ENCODE measurements around the gene ACER1.
"Not testable (repeated sequence)": the region's sequence is repeated elsewhere in the genome, so short reads cannot be mapped to it uniquely, and the experiment has no call there.

ACER1 gene

DNA sequence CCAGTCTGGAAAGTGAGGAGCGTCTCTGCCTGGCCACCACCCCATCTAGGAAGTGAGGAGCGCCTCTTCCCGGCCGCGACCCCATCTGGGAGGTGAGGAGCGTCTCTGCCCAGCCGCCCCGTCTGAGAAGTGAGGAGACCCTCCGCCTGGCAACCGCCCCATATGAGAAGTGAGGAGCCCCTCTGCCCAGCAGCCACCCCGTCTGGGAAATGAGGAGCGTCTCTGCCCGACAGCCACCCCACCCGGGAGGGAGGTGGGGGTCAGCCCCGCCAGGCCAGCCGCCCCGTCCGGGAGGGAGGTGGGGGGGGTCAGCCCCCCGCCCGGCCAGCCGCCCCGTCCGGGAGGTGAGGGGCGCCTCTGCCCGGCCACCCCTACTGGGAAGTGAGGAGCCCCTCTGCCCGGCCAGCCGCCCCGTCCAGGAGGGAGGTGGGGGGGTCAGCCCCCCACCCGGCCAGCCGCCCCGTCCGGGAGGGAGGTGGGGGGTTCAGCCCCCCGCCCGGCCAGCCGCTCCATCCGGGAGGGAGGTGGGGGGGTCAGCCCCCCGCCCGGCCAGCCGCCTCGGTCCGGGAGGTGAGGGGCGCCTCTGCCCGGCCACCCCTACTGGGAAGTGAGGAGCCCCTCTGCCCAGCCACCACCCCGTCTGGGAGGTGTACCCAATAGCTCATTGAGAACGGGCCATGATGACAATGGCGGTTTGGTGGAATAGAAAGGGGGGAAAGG, 22.1 kb upstream of the ACER1 start:
- DNase-seq = not testable (repeated sequence)

DNA sequence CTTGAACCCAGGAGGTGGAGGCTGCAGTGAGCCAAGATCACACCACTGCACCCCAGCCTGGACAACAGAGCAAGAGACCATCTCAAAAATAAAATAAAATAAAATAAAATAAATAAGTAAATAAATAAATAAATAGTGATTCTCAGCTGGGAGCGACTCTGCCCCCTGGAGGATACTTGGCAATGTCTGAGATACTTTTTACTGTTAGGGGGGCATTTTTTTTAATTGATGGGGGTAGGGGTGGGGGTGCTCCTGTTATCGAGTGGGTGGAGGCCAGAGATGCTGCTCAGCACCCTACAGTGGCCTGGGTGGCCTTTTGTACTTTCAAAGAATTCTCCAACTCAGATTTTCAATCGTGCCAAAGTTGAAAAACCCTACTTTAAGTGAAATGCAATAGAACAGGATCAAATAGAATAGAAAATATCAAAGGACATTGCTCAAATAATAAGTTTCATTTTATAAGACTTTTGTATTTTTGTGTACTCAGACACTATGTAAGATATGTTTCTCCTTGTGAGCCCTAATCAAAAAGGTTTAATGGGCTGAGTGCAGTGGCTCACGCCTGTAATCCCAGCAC, 20.8 kb upstream of the ACER1 start:
- DNase-seq = no peak

DNA sequence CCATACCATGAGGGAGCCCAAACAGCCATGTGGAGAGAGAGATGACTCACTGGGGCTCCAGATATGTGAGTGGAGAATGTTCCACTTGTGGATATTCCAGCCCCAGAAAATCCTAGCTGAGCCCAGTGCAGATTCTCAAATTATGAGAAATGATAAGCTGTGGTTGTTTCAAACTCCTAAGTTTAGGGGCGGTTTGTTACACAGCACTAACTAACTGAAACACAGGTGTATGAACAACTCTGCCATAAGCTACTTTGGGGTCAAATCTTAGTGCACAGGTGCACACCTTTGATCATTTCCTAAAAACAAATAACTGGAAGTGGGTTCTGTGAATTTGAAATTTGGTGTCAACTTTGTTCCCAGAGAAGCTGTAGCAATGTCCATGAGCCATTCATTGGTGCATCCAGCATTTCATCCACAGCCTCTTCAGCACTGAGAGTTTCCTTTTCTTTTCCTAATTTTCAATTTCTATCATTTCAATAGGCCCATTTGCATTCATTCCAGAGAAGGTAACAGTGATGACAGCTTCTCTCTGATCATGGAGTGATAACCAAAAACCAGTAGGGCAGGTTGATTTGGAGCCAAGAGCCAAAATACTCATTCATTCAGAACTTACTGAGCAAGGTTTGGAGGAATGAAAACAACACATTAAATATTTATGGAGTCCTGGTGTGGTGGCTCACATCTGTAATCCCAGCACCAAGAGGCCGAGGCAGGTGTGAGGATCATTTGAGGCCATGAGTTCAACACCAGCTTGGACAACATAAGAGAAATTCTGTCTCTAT, 19.2 kb upstream of the ACER1 start:
- no peak for DNase-seq

DNA sequence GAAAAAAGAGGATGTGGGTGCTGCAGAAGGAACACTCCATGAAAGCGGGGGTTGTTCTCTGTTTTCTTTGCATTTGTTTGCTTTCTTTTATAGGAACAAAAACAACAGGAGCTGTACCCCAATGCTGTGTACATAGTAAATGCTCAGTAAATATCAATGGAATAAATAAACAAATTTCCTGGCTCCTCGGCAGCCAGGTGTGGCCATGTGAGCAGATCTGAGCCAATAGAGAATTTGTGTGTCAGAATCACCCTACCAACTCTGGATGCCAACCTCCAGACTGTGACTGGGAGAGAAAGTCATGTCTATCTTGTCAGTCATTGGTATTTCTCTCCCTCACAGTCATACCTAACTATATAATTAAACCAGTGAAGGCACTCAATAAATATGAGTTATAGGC, 17.3 kb upstream of the ACER1 start:
- DNase-seq = no peak

DNA sequence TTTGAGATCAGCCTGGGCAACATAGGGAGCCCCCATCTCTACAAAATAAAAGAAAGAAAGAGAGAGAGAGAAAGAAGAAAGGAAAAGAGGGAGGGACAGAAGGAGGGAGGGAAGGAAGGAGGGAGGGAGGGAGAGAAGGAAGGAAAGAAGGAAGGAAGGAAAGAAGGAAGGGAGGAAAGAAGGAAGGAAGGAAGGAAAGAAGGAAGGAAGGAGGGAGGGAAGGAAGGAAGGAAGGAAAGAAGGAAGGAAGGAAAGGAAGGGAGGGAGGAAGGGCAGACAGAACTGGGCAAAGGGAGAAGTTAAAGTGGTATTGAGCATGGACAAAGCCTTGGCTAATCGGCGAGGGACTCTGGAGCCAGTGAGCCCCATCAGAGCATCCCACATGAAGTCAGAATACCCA, 15.9 kb upstream of the ACER1 start:
- not testable (repeated sequence) for DNase-seq

DNA sequence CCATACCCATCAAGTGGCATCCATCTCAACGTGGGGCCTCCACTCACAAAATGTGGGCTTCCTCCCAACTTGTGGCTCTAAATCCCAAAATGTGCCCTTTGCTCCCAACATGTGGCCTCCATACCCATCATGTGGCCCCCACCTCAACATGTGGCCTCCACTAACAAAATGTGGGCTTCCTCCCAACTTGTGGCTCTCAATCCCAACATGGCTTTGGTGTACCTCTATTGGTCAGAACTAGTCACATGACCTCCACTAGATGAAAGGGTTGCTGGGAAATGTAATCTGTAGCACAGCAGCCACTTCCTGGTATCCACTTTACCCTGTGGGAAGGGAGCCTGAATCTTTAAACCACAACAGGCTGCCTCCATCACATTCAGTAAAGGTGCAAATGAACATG, 10.1 kb upstream of the ACER1 start:
- no peak for DNase-seq

DNA sequence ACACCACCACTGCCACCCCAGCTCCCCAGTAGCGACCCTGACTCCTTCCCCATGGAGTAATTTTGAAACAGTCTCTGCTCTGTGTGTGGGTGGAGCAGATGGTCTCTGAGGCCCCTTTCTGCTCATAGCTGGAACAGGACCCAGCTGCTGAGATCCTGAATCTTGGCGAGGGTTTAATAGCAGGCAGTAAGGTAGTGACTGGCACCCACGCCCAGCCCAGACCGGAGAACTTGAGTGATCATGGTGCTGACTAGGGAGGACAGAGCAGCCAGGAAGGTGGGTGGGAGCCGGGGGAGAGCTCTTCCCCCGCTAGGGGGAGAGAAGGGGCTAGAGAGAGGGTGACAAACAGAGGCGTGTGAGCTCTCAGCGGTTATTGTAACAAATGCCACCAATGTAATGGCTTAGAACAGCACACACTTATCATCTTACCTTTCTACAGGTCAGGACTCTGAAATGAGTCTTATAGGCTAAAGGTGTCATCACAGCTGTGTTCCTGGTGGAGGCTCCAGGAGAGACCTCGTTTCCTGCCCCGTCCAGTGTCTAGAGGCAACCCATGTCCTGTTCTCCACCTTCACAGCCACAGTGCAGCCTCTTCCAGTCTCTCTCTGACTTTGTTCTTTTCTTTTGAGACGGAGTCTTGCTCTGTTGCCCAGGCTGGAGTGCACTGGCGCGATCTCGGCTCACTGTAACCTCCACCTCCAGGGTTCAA, 7.2 kb upstream of the ACER1 start:
- DNase-seq = no peak

DNA sequence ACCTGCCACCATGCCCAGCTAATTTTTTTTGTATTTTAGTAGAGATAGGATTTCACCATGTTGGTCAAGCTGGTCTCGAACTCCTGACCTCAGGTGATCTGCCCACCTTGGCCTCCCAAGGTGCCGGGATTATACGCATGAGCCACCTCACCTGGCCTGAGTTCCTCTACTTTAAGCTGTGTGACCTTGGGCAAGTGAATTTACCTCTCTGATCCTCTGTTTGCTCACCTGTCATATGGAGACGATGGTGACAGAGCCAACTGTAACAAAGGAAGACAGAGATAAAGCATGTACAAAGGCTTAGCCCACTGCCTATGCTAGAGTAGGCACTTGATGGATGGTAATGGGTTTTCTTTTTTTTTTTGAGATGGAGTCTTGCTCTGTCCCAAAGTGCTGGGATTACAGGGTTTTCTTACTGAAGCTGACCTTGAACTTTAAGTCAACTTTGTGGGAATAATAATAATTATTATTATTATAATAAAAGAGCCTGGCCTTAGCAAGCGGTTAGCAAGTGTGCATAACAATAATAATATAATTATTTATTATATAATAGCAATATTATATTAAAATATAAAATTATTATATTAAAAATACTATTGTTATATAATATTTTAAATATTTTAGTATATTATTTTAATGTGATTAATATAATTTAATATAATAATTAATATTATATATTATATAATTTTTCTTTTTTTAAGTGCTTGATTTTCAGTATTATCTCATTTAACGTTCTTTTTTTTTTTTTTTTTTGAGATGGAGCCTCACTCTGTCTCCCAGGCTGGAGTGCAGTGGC, 1.3 kb upstream of the ACER1 start:
- DNase-seq = no peak

DNA sequence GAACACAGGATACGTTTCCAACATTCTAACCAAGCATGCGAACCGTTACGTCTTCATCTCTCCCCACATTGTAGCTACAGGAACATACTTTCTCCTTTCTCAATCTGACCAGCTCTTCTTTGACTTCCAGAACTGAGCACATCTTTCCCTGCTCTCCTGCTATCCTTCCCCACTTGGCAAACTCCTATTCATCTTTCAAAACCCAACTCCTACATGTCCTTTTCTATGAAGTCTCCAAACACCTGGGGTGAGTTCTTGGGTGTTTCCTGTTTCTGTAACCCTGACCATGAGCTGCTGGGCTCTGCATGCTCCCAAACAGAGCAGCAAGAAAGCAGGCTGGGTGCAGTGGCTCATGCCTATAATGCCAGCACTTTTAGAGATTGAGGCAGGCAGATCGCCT, 6.6 kb downstream of the ACER1 start:
- no peak for DNase-seq

DNA sequence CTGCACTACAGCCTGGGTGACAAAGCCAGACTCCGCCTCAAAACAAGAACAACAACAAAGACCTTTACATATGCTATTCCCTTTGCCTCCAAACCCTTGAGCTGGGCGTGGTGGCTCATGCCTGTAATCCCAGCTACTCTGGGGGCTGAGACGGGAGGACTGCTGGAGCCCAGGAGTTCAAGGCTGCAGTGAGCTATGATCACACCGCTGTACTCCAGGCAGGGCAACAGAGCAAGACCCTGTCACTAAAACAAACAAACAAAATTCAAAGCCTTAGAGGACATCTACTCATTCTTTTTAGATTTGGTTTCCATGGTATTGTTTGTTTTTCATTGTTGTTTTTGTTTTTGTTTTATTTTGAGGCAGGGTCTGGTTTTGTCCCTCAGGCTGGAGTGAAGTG, 7.8 kb downstream of the ACER1 start:
- DNase-seq = no peak

DNA sequence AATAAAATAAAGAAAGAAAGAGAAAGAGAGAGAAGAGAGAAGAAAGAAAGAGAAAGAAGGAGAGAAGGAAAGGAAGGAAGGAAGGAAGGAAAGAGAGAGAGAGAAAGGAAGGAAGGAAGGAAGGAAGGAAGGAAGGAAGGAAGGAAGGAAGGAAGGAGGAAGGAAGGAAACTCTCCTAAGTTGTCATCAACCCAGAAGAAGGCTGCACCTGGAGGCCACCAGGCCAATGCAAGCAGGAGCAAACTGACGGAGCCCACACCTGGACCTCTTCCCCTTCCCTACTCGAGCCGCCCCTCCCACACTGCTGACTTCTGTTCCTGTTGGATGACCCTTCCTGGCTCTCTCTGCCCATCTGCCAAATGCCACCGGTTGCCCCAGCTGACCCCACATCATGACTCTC, 8.7 kb downstream of the ACER1 start:
- no peak for DNase-seq

DNA sequence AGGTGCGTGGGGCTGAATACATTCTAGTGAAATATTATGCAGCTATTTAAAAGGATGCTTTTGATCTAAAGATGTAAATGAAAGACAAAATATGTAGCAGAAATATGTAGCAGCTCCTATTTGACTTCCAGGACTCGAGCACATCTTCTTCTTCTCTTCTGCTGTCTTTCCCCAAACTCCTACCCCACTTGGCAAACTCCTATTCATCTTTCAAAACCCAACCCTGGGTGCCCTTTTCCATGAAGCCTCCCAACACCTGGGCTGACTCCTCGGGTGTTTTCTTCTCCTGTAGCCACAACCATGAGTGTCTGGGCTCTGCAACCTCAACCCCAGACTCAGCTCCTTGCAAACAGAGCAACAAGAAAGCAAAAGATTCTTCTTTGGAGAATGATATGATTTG, 11.1 kb downstream of the ACER1 start:
- no peak for DNase-seq

DNA sequence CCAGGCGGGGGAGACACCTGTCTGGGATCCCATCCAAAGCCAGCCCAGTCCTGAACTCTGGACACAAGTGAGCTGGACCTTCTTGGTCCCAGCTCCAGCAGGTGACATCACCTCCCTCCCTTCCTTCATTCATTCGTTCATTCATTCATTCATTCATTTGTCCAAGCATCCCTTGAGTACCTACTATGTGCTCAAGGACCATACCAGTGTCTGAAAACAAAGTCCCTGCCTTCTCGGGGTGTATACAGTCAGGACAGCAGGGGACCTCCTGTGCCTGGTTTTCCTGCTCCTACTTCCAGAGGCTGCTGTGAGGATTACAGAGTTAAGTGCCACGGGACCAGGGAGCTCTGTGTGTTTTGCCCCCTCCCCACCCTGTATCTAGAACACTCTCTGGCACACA, 14.0 kb downstream of the ACER1 start:
- DNase-seq = no peak

DNA sequence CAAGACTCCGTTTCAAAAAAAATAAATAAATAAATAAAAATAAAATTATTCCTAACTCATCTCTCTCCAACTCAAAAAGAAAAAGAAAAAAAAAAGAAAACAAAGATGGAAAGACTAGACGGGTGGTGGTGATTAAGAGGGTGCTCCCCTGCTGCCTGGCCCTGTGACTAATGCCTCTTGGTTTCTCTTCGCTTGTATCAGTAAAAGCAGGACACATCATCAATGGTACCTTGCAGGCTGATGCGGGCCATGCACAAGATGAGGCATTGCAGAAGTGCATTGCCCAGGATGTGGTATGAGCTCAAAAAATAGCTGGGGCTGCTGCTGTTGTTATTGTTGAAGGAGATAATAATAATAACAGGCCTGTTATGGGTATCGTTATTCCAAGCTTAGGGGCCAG, 14.6 kb downstream of the ACER1 start:
- DNase-seq = no peak

DNA sequence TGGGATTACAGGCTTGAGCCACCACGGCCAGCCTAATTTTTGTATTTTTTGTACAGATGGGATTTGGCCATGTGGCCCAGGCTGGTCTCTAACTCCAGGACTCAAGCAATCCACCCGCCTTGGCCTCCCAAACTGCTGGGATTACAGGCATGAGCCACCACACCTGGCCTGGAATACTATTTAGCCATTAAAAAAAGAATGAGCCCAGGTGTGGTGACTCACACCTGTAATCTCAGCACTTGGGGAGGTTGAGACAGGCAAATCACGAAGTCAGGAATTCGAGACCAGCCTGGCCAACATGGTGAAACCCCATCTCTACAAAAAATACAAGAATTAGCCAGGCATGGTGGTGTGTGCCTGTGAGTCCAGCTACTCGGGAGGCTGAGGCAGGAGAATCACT, 17.8 kb downstream of the ACER1 start:
- DNase-seq = not testable (repeated sequence)

DNA sequence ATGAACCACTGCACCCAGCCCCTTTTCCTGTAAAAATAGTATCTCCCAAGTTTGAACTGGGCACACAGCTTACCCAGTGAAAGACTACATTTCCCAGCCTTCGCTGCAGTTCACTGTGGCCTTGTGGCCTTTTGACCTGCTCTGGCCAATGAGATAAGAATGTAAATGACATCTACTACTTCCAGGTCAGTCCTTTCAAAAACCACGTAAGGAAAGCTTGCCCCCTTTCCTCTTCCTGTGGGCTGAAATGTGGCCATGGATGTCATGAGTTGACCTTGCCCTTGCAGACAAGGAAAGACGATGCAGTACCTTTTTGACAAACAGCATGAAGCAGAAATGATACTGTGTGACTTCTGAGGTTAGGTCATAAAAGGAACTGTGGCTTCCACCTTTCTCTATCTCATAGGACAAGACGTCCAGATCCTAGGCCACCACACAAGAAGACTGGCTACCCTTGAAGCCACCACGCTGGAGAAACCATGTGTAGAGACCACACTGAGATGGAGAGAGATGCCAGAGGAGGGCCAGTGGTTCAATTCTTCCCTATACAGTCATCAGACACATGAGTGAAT, 19.9 kb downstream of the ACER1 start:
- DNase-seq = no peak

DNA sequence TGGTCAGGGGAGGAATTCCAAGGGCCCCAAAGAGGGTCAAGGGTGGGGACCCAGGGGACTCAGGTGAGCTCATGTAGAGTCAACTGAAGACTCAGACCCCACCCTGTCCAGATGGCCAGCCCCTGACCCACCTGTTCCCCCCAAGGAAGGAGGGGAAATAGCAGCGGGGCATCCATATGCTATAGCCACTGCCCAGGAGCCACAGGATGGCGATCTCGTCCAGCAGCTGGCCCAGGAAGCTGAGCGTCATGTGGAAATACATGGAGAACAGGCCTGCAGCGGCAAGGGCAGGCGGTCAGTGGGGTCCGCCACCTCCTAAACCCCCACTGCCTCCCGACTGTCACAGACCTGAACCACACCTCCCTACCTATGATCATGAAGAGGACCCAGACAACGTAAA, 21.4 kb downstream of the ACER1 start:
- no peak for DNase-seq

DNA sequence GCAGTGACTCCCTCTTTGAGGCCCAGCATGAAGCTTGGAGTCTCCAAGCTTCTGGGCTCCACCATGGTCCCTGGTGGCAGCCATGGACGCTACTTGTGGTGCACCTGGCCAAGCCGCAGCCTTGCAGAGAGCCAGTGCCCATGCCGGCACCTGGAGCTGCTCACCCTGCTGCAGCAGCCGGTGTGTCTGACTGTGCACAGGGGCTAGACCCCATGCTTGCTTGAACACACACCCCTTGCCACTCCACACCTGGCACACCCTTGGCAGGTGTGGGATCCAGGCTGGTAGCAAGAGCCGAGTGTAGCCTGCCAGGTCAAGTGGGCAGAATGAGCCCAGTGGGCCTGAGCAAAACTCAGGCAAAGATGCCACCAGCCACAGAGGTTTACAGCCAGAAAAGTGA, 35.0 kb downstream of the ACER1 start:
- no peak for DNase-seq

DNA sequence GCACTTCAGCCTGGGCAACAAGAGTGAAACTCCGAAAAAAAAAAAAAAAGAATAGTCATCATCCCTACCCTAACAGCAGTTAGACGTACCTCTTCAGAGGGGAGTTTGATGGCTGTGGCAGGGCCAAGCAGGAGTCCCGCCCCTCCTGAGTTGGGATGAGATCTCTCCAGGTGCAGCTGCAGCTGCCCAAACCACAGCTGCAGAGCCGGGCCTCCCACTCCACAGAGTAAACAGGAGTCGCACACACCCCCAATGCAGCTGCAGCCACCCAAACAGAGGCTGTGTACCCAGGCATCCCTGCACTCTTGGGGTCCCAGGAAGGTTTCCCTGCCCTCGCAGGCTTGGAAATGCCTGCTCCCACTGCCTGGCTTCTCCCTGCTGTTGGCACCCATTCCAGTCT, 36.2 kb downstream of the ACER1 start:
- no peak for DNase-seq

DNA sequence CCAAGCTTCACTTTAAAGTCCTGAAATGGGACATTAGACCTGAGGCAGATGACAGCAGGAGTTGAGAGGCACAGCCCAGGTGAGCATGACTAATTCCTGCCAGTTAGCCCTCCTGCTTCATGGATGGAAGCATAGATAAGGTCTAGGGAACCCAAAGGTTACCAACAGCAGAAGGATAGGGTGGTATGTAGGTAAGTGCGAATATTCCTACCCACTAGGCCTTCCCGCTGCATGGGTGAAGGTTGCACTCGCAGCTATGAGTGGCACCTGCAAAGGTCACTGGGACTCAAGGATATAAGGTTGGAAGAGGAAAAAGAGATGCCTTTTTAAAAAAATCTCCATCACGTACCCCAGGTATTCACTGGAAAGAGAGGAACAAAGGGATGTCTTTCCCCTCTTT, 41.4 kb downstream of the ACER1 start:
- no peak for DNase-seq

DNA sequence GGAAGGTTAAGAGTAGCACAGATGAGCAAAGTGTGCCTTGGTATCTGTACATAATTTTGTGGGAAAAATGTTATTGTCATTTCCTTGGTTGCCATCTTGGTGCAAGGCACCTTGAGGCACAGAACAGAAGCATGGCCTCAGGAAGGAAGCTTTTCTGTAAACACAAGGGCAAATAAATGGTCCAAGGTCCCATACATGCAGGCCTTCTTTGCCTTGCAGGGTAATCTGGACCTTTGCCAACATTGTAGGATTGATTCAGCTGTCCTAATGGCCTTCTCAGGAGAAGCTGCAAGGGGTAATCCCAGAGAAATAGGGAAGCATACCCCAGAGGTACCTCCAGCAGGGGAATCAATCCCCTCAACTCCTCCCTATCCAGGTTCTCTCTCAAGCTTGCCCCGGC, 44.7 kb downstream of the ACER1 start:
- no peak for DNase-seq

DNA sequence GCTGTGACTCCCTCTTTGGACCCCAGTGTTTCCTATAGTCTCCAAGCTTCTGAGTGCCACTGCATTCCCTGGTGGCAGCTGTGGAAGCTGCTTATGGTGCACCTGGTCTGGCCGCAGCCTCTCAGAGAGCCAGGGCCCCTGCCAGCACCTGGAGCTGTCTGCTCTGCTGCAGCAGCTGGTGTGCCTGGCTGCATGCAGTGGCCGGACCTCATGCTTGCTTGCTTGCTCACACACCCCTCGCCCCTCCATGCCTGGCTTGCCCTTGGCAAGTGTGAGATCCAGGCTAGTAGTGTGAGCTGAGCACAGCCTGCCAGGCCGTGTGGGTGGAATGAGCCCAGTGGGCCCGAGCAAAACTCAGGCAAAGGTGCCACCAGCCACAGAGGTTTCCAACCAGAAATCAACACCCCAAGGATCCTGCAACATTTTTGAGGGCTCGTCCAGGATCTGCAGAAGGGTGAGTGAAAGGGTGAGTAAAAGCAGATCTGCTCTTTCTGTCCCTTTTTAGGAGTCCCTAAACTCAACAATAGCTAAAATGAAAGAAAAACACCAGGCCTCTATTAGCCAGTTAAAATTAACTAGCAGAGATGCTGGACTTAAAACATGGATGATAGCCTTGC, 46.0 kb downstream of the ACER1 start:
- DNase-seq = no peak

Data from activated T-cell treated with anti-CD3 and anti-CD28 coated beads, Interleukin-2, amount 50 U/mL, for 1 hour (primary cell).